Measurements from ENCODE around the gene DEPDC4.
"Not testable (repeated sequence)": the region's sequence is repeated elsewhere in the genome, so short reads cannot be mapped to it uniquely, and the experiment has no call there.

Gene DEPDC4

DNA sequence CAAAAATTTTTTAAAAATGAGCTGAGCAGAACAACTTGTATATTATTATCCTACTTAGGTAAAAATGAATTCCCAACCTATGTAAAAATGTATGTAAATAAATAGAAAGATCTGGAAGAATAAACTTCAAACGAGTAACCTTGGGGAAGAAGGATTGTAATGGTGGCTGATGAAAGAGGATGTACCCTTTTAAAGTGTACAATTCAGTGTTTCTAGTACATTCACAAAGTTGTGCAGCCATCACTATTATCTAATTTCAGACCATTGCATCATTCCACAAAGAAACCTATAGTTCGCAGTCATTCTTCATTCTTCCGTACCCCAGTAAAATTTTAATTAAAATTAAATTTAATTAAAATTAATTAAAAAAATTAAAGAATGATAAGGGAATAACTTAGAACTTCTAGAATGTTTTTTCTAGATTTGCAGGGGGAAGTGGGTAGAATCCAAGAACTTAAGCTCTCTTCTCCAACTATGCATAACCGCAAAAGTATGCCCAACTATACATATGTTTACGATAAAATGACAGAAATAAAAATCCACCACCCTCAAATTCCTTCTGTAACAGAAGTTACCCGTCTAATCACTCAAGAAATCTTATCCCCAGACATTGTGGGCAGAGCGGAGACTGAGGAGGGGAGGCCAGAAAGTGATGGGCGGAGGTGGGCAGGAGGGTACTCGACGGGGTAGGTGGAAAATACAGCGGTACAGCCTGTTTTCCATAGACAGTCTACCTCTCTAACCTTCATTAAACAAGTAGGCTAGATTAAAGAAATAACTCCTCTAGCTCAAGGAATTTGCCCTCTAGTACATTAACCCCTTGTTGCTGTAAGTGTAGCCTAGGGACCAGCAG is 921 bp downstream of the DEPDC4 start:
- Histone ChIP-seq H3K4me1 (ENCODE audit: control insufficient read depth in 1 of 2, insufficient read depth in 2 of 2, low read length in 2 of 2) (peaks cover 15 to 28% of the 10 kb centered on the region in 2 donors), H3K27me3 (ENCODE audit: control insufficient read depth in 1 of 2, insufficient read depth in 2 of 2, low read length in 2 of 2) (no peaks in the 10 kb centered on the region), H3K36me3 (ENCODE audit: control insufficient read depth in 1 of 2, insufficient read depth in 2 of 2, low read length in 2 of 2) (no peaks in the 10 kb centered on the region), H3K9ac (ENCODE audit: low read depth in 1 of 2, low read length in 2 of 2) (peak overlapping the region; percentile 77 to 94), H3K4me3 (ENCODE audit: low read depth in 1 of 2, low read length in 2 of 2) (peak overlapping the region; percentile 83 to 95), H3K27ac (ENCODE audit: low read depth, low read length) (peak overlapping the region; percentile 79), H3K9me3 (ENCODE audit: control insufficient read depth in 1 of 2, low read length in 2 of 2) (no peaks in the 10 kb centered on the region)

DNA sequence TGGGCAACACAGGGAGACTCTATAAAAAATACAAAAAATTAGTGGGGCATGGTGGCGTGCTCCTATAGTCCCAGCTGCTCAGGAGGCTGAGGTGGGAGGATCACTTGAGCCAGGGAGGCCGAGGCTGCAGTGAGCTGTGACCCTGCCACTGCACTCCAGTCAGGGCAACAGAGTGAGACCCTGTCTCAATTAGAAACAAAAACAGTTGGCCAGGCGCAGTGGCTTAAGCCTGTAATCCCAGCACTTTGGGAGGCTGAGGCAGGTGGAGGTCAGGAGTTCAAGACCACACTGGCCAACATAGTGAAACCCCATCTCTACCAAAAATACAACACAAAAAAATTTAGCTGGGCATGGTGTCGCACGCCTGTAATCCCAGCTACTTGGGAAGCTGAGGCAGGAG is 1.8 kb downstream of the DEPDC4 start:
- not testable (repeated sequence) for H3K27me3 ChIP-seq (ENCODE audit: control insufficient read depth in 1 of 2, insufficient read depth in 2 of 2, low read length in 2 of 2); H3K9me3 ChIP-seq (ENCODE audit: control insufficient read depth in 1 of 2, low read length in 2 of 2); H3K4me3 ChIP-seq (ENCODE audit: low read depth in 1 of 2, low read length in 2 of 2); H3K9ac ChIP-seq (ENCODE audit: low read depth in 1 of 2, low read length in 2 of 2); H3K36me3 ChIP-seq (ENCODE audit: control insufficient read depth in 1 of 2, insufficient read depth in 2 of 2, low read length in 2 of 2); H3K27ac ChIP-seq (ENCODE audit: low read depth, low read length)
- H3K4me1 ChIP-seq (ENCODE audit: control insufficient read depth in 1 of 2, insufficient read depth in 2 of 2, low read length in 2 of 2), result peaks cover 15 to 24% of the 10 kb centered on the region in 2 donors

DNA sequence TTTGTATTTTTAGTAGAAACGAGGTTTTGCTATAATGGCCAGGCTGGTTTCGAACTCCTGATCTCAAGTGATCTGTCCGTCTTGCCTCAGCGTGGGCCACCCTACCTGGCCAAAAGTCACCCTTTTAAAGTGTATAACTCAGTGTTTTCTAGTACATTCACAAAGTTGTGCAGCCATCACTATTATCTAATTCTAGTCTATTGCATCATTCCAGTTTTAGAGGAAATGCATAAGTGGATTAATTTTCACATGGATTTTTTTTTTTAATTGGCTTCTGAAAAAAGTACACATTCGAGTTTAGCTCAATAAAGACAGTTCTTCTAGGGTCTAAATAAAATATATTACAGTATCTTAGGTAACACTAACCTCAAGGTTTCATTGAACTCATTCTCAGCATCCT is 3.7 kb downstream of the DEPDC4 start:
- H3K9ac ChIP-seq (ENCODE audit: low read depth in 1 of 2, low read length in 2 of 2), result no peak overlapping the region
- H3K36me3 ChIP-seq (ENCODE audit: control insufficient read depth in 1 of 2, insufficient read depth in 2 of 2, low read length in 2 of 2), result no peaks in the 10 kb centered on the region
- H3K4me1 ChIP-seq (ENCODE audit: control insufficient read depth in 1 of 2, insufficient read depth in 2 of 2, low read length in 2 of 2), result peaks cover 3 to 9% of the 10 kb centered on the region in 2 donors
- no peaks in the 10 kb centered on the region for H3K9me3 ChIP-seq (ENCODE audit: control insufficient read depth in 1 of 2, low read length in 2 of 2)
- H3K4me3 ChIP-seq (ENCODE audit: low read depth in 1 of 2, low read length in 2 of 2), result no peak overlapping the region
- H3K27me3 ChIP-seq (ENCODE audit: control insufficient read depth in 1 of 2, insufficient read depth in 2 of 2, low read length in 2 of 2), result no peaks in the 10 kb centered on the region
- H3K27ac ChIP-seq (ENCODE audit: low read depth, low read length), result no peak overlapping the region

DNA sequence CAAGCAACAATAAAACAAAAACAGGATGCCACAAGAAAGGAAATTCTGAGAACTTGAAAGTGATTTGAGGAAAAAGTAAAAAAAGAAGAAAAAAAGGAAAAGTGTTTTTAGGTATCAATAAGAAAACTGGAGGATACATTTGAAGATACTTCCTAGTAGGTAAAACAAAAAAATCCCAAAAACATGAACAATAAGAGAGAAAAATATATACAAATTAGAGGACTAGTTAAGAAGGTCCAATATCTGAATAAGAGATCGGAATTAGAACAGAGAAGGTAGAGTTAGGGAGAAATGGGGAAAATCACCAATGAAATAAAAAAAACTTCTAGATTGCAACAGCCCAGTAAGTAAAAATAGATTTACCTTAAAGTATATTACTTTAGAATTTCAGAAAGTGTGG is 8.8 kb downstream of the DEPDC4 start:
- Histone ChIP-seq H3K9me3 (ENCODE audit: control insufficient read depth in 1 of 2, low read length in 2 of 2) (no peaks in the 10 kb centered on the region), H3K27ac (ENCODE audit: low read depth, low read length) (no peak overlapping the region), H3K9ac (ENCODE audit: low read depth in 1 of 2, low read length in 2 of 2) (no peak overlapping the region), H3K4me3 (ENCODE audit: low read depth in 1 of 2, low read length in 2 of 2) (no peak overlapping the region), H3K27me3 (ENCODE audit: control insufficient read depth in 1 of 2, insufficient read depth in 2 of 2, low read length in 2 of 2) (no peaks in the 10 kb centered on the region), H3K36me3 (ENCODE audit: control insufficient read depth in 1 of 2, insufficient read depth in 2 of 2, low read length in 2 of 2) (no peaks in the 10 kb centered on the region), H3K4me1 (ENCODE audit: control insufficient read depth in 1 of 2, insufficient read depth in 2 of 2, low read length in 2 of 2) (peaks cover 5 to 13% of the 10 kb centered on the region in 2 donors)

DNA sequence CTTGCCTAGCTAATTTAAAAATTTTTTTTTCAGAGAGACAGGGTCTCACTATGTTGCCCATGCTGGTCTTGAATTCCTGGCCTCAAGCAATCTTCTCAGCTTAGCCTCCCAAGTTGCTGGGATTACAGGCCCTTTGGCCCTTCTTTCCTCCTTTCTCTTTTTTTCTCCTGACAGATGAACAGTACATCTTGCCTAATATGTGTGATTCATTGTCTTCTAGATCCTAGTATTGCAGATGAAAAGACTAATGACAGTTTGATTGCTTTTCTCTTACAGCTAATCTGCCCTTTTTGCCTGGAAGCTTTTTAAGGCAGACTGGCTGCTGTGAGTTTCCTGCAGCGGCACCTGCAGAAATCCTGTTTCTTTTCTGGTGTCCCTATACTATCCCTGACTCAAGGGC is 12.0 kb downstream of the DEPDC4 start:
- no peak overlapping the region for H3K4me3 ChIP-seq (ENCODE audit: low read depth in 1 of 2, low read length in 2 of 2)
- no peak overlapping the region for H3K9ac ChIP-seq (ENCODE audit: low read depth in 1 of 2, low read length in 2 of 2)
- H3K36me3 ChIP-seq (ENCODE audit: control insufficient read depth in 1 of 2, insufficient read depth in 2 of 2, low read length in 2 of 2), result no peaks in the 10 kb centered on the region
- H3K27ac ChIP-seq (ENCODE audit: low read depth, low read length), result no peak overlapping the region
- H3K4me1 ChIP-seq (ENCODE audit: control insufficient read depth in 1 of 2, insufficient read depth in 2 of 2, low read length in 2 of 2), result peaks cover 7 to 10% of the 10 kb centered on the region in 2 donors
- no peaks in the 10 kb centered on the region for H3K9me3 ChIP-seq (ENCODE audit: control insufficient read depth in 1 of 2, low read length in 2 of 2)
- no peaks in the 10 kb centered on the region for H3K27me3 ChIP-seq (ENCODE audit: control insufficient read depth in 1 of 2, insufficient read depth in 2 of 2, low read length in 2 of 2)

DNA sequence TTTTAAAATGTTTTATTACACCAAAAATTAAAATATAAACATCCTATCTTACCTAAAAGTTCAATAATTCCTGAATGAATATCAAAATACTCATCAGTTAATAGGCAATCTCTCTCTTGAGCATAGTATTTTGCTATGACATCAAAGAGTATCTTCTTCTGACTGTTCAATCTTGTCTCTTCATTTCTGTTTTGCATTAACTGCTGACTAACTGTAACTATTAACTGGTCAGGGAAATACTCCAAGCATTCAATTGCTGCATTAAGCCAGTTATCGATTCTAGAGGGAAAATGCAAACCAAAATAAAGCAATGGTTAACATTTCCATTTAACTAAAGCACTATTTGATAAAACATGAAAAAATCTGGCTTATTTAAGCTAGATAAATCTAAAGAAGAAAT is 13.4 kb downstream of the DEPDC4 start:
- Histone ChIP-seq H3K4me3 (ENCODE audit: low read depth in 1 of 2, low read length in 2 of 2) (no peak overlapping the region), H3K9me3 (ENCODE audit: control insufficient read depth in 1 of 2, low read length in 2 of 2) (no peaks in the 10 kb centered on the region), H3K9ac (ENCODE audit: low read depth in 1 of 2, low read length in 2 of 2) (no peak overlapping the region), H3K27ac (ENCODE audit: low read depth, low read length) (no peak overlapping the region), H3K36me3 (ENCODE audit: control insufficient read depth in 1 of 2, insufficient read depth in 2 of 2, low read length in 2 of 2) (no peaks in the 10 kb centered on the region), H3K4me1 (ENCODE audit: control insufficient read depth in 1 of 2, insufficient read depth in 2 of 2, low read length in 2 of 2) (peaks cover 8 to 15% of the 10 kb centered on the region in 2 donors), H3K27me3 (ENCODE audit: control insufficient read depth in 1 of 2, insufficient read depth in 2 of 2, low read length in 2 of 2) (no peaks in the 10 kb centered on the region)

DNA sequence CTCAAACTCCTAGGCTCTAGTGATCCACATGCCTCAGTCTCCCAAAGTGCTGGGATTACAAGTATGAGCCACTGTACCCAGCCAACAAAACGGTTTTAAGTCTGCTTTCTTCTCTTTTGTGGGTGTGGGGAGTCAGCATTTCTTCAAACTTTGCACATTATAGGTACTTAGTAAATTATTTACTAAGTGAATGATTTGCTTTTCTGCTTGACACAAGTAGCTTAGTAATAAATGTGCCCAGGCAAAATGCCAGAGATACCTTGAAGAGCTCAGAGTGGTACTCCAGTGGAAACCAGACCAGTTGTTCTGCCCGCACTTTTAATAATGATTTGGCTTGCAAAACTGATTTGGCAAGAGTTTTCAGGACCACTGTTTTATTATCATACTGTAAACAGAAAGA is 15.0 kb downstream of the DEPDC4 start:
- no peak overlapping the region for H3K27ac ChIP-seq (ENCODE audit: low read depth, low read length)
- H3K9ac ChIP-seq (ENCODE audit: low read depth in 1 of 2, low read length in 2 of 2), result no peak overlapping the region
- H3K36me3 ChIP-seq (ENCODE audit: control insufficient read depth in 1 of 2, insufficient read depth in 2 of 2, low read length in 2 of 2), result no peaks in the 10 kb centered on the region
- no peaks in the 10 kb centered on the region for H3K27me3 ChIP-seq (ENCODE audit: control insufficient read depth in 1 of 2, insufficient read depth in 2 of 2, low read length in 2 of 2)
- peaks cover 8 to 15% of the 10 kb centered on the region in 2 donors for H3K4me1 ChIP-seq (ENCODE audit: control insufficient read depth in 1 of 2, insufficient read depth in 2 of 2, low read length in 2 of 2)
- no peak overlapping the region for H3K4me3 ChIP-seq (ENCODE audit: low read depth in 1 of 2, low read length in 2 of 2)
- no peaks in the 10 kb centered on the region for H3K9me3 ChIP-seq (ENCODE audit: control insufficient read depth in 1 of 2, low read length in 2 of 2)

DNA sequence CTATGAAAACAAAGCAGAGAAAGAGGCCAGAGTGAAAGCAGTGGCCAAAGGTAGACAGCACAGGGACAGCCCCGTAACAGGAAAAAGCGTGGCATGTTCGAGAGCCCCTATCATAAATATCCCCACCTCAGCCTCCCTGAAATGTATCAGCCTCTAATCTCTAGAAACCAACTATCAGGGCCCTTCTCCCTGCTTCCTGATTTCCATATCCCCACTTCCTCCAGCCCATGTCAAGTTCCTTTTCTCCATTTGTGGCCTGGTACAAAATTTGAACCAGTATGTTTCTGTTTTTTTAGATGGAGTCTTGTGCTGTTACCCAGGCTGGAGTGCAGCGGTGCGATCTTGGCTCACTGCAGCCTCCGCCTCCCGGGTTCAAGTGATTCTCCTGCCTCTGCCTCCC is 16.9 kb downstream of the DEPDC4 start:
- no peaks in the 10 kb centered on the region for H3K36me3 ChIP-seq (ENCODE audit: control insufficient read depth in 1 of 2, insufficient read depth in 2 of 2, low read length in 2 of 2)
- H3K27ac ChIP-seq (ENCODE audit: low read depth, low read length), result no peak overlapping the region
- H3K9me3 ChIP-seq (ENCODE audit: control insufficient read depth in 1 of 2, low read length in 2 of 2), result no peaks in the 10 kb centered on the region
- peaks cover 8 to 11% of the 10 kb centered on the region in 2 donors for H3K4me1 ChIP-seq (ENCODE audit: control insufficient read depth in 1 of 2, insufficient read depth in 2 of 2, low read length in 2 of 2)
- H3K9ac ChIP-seq (ENCODE audit: low read depth in 1 of 2, low read length in 2 of 2), result no peak overlapping the region
- no peak overlapping the region for H3K4me3 ChIP-seq (ENCODE audit: low read depth in 1 of 2, low read length in 2 of 2)
- H3K27me3 ChIP-seq (ENCODE audit: control insufficient read depth in 1 of 2, insufficient read depth in 2 of 2, low read length in 2 of 2), result no peaks in the 10 kb centered on the region

DNA sequence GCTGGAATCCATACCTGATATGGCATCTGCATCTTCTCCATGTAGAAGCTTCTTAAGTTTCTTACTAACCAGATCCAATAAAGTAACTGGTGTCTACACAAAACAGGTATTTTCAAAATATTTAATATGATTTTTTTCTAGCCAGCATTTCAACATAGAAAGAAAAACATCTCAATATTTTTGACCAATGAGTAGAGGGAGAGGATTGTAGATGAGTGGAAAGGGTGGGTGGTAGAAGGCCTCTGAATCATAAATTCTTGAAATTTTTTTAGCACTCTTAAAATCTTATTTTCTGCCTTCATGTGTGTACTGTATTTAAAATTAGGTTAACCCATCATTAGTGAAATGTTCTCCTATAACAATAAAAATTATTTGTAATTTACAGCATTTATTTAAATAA is 18.0 kb downstream of the DEPDC4 start:
- Histone ChIP-seq H3K9ac (ENCODE audit: low read depth in 1 of 2, low read length in 2 of 2) (no peak overlapping the region), H3K27me3 (ENCODE audit: control insufficient read depth in 1 of 2, insufficient read depth in 2 of 2, low read length in 2 of 2) (no peaks in the 10 kb centered on the region), H3K36me3 (ENCODE audit: control insufficient read depth in 1 of 2, insufficient read depth in 2 of 2, low read length in 2 of 2) (no peaks in the 10 kb centered on the region), H3K27ac (ENCODE audit: low read depth, low read length) (no peak overlapping the region), H3K9me3 (ENCODE audit: control insufficient read depth in 1 of 2, low read length in 2 of 2) (no peaks in the 10 kb centered on the region), H3K4me1 (ENCODE audit: control insufficient read depth in 1 of 2, insufficient read depth in 2 of 2, low read length in 2 of 2) (peaks cover 4 to 11% of the 10 kb centered on the region in 2 donors), H3K4me3 (ENCODE audit: low read depth in 1 of 2, low read length in 2 of 2) (no peak overlapping the region)

DNA sequence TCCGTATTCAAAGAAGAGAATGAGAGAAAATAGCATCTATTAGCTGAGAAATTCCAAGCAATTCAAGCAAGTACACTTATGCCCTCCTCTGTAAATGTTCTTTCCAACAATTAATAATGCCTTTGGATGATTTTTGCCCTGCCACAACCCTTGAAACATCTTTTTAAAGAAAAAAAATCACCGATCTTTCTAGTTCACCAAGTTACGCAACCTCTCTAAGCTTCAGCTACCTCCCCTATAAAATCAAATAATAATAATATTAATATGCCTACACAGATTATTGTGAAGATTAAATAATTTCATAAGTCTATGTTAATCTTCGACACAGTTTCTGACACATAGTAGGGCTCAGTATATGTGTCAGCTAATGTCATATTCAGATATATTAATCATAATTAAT is 19.1 kb downstream of the DEPDC4 start:
- Histone ChIP-seq H3K4me1 (ENCODE audit: control insufficient read depth in 1 of 2, insufficient read depth in 2 of 2, low read length in 2 of 2) (peaks cover 4 to 11% of the 10 kb centered on the region in 2 donors), H3K9me3 (ENCODE audit: control insufficient read depth in 1 of 2, low read length in 2 of 2) (no peaks in the 10 kb centered on the region), H3K27ac (ENCODE audit: low read depth, low read length) (no peak overlapping the region), H3K27me3 (ENCODE audit: control insufficient read depth in 1 of 2, insufficient read depth in 2 of 2, low read length in 2 of 2) (no peaks in the 10 kb centered on the region), H3K9ac (ENCODE audit: low read depth in 1 of 2, low read length in 2 of 2) (no peak overlapping the region), H3K4me3 (ENCODE audit: low read depth in 1 of 2, low read length in 2 of 2) (no peak overlapping the region), H3K36me3 (ENCODE audit: control insufficient read depth in 1 of 2, insufficient read depth in 2 of 2, low read length in 2 of 2) (no peaks in the 10 kb centered on the region)

Data from duodenal mucosa (tissue), 2 donors.